NCI-H82 (cell line): ENCODE data around the gene NADK2.

ENCODE experiments used
- DNase-seq: peaks from one replicate; lab custom pipeline; 2025; lab: John Stamatoyannopoulos, UW

NADK2 gene

DNA sequence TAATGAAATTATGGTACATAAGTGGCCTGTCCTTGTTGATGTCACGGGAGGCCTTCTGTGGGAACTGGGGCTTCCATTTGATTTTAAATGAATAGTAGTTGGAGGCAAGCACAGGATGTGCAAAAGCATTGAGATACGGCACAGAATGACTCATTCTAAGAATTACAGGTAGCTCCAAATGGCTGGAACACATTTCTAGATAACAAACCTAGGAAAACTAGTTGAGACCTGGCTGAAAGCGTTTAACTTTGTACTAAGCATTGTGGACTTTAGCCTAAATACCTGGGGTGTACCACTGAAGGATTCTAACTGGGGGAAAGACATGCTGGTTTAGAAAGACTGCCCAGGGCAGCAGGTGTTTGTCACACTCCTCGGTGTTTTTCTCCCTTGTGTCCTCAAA lies 80.4 kb downstream of the NADK2 start:
- no peak for DNase-seq

DNA sequence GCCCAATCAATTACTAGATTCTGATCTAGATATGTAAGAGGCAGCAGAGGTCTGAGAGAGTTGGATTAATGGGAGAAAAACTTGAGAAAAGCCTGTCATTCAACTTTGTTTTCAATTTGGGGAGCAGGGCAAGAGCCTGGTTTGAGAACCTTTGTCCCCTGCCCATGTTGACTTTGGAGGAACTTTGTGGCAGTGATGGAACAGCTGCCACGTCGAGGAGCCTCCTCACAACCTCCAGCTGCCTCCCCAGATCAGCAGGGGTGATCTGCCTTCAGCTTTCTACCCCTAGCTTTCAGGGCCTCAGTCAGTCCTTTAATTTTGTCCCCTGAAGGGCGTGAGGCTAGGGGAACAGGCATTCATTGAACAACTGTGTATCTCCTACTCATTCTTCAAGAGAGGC lies 81.1 kb downstream of the NADK2 start:
- no peak for DNase-seq

DNA sequence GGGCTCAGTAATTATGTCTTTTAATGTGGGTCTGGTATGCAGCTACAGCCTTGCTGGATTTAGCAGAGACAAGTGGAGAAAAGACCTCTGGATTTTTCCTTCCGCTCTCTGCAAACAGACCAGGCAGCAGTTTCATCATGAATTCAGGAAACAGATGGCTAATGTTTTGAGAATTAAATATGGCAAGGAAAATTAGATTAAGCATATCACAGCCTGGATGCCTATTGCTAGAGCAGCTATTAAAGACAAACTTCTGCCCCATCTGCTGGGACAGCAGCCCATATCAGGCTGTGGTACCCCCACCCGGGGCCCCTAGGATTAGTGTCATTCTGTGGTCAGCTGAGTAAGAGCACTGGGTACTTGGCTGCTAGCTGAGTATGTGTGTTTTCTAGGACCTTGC lies 83.6 kb downstream of the NADK2 start:
- DNase-seq, result peak; percentile 93

DNA sequence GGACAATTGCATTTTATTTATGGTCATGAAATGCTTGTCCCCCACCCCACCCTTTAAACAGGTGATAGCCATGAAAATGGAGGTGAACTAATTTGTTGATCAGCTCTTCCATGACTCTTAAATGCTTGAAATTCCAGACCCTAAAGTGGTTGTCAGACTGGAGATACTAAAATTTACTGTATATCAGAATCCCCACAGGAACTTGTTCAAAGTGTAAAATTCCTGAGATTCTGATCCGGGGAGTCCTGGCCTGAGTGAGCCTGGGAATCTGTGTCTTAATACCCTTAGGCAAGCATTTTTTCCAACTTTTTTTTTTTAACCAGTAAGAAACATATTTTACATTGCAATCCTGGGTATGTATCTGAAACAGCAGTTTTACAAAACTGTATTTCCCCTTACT lies 85.1 kb downstream of the NADK2 start:
- DNase-seq, result no peak

DNA sequence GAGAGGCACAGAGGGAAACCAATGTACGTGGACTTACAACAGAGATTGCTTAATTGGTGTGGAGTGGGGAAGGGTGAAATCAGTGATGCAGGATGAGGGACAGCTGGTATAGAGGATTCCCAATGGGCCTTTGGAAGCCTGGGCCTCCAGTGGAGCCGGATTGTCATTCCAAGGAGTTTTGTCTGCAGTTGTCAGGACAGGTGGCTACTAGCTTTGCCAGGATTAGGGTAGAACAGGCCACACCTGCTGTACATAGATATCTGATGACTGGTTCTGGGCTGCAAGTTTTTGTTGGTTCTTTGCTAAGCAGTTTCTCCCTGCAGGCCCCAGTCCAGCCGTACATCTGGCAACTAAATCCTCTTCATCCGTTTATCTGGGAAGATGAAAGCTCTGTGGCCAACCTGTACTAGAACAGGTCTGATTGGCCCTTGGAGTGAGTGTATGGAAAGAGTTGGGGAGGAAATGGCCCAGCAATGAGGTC lies 85.6 kb downstream of the NADK2 start:
- peak; percentile 98 for DNase-seq

DNA sequence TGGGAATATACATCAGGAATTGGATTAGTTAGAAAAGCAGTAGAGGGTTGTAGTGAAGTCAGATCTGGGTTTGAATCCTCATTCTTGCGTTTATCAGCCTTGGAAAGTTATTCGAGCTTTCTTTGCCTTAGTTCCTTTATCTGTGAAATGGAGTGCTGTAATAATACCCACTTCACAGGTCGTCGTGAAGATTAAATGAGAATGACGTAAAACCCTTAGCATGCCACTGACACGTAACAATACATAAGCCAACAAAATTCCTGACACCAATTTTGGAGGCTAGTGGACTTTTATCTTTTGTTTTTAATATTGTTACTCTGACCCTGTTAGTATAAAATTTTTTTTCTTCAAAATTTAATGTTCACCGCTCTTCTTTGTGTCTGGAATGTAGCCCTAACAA lies 86.4 kb downstream of the NADK2 start:
- no peak for DNase-seq

DNA sequence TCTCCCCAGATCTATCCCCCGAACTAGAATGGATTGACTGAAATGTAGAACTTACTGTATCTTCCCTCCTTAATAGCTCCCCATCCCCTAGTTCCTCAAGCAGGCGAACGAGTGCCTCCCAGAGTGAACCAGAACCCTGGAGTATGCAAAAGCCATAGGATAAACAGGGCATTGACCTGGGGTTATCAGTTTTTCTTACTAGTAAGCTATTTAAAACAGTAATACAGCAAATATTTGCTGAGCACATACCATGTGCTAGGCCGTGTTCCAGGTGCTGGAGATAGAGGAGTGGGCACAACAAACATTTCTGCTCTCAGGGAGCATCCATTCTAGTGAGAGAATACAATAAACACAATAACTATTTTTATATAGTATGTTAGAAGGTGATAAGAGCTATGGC lies 88.0 kb downstream of the NADK2 start:
- no peak for DNase-seq

DNA sequence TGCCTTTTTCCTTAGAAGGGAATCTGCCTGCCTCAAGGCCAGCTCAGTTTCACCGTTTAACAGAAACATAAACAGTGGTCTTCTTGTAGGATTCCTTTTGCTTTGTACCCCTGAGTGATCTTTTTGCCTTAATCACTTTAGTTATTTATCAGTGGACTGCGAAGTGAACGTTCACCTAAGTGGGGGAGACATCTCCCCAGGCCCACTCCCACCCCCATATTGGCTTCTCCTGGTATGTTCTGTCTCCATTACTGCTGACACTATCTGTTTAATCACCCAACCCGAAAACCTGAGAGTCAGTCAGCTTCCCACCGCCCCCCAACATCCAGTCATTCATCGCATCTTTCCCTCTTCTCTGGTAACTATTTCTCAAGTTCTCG lies 88.4 kb downstream of the NADK2 start:
- no peak for DNase-seq

DNA sequence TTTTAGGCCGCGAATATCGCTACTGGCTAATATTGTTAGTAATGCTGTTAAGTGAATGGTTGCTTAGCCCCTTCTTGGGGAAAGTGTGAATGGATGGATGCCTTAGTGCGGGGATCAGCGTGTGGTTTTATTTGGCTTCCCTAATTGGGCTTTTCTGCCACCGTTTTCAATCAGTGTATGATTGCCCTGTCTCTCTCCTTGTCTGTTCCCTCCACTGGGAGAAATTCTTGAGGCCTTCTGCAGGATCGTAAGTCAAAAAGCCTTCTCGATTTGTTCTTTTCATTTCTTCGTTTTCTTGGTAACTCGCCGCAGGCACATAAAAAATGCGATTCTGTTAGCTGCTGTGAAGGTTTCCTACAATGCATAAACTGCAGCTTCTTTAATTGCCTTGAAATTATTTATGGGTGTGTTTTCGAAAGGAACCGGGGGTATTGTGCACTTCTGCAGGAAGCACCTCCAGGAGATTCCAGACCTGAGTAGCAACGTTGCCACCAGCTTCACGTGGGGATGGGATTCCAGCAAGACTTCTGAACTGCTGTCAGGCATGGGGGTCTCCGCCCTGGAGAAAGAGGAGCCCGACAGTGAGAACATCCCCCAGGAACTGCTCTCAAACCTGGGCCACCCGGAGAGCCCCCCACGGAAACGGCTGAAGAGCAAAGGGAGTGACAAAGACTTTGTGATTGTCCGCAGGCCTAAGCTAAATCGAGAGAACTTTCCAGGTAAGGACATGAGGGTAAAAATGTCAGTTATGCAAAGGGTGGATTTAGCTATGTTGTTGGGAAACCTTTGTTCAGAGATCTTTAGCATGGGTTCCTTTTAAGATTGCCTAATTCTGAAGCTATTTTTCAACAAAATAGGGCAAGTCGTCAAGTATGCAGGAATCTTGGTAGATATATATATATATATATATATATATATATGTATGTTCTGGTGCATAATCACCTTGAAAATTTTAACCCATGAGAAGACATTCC lies 89.1 kb downstream of the NADK2 start:
- peak; percentile 22 for DNase-seq

DNA sequence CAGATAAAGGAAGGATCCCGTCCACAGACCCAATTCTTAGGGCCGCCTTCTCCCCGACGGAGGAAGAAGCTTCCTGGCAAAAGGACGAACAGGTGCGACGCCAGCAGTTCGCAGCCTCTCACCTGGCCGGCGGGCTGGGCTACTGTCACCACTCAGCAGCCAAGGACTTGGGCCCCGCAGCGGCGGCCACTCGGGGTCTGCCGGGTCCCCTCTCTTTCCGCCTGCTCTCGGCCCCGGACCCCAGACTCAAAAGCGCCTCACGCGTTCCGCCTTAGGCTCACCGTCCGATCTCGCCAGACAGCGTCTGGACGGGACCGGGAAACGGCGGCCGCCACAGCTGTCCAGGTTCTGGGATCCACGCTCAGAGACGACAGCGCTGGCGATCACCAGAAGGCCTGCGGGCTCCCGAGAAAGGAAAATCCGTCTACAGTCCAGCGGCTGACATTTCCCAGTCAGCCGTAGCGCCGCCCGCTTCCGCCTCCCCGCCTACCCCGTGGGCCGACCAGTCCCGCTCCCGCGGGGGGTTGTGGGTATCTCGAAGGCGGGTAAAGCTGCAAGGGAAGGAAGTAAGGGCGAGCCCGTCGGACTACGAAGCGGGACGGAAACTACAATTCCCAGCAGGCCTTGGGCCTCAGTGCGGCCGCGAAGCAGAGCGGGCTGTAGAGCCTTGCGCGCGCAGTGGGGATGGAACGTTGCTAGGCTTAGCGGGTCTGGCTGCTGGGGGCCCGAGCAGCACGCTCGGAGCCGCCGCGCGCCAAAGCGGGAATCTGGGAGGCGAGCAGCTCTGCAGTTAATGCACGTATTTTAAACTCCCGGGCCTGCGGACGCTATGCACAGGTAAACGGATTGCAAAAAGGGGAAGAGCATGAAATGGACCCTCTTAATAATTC lies 90.0 kb downstream of the NADK2 start, which contains the start of the genes LMBRD2 and SKP2:
Gene LMBRD2 (minus strand): TSS at position 454 of the 890 bp plus-strand sequence. CDS start 8,538 bp downstream, outside the sequence.
Gene SKP2 (plus strand): TSS at position 678 of the 890 bp plus-strand sequence. CDS start 152 bp downstream, at position 830.
- peak; percentile 99 for DNase-seq

DNA sequence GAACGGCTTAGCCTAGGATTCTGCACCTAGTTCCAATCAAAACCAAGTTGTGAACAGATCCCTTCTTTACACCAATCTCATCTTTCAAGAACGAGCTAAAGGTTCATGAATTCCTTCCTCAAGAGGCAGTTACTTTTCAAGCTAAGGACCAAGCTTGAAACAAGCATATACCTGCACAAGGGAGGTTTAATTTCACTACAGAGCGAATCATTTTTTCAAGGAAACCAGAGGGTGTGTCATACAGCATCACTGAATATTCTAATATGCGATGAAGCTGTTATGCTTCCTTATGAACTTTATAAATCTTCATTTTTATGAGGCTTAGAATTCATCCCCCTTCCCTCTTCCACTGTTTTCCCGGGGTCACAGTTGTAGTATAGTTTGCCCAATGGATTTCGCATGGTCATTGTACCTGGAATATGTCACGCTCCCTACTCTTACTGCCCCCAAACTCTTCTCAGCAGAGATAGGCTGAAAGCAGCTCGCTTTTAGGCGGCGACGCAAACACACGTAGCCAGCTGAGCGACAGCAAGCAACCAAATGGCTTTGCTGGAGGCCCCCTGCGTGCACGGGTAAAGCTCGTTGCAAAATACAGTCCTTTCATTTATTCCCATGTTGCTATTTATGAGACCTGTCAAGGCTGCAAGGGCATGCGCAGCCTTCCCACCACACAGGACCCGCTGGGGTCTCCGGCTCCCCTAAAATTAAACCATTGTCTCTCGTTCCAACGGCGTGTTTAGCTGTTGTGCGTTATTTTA lies 90.9 kb downstream of the NADK2 start:
- peak; percentile 46 for DNase-seq

DNA sequence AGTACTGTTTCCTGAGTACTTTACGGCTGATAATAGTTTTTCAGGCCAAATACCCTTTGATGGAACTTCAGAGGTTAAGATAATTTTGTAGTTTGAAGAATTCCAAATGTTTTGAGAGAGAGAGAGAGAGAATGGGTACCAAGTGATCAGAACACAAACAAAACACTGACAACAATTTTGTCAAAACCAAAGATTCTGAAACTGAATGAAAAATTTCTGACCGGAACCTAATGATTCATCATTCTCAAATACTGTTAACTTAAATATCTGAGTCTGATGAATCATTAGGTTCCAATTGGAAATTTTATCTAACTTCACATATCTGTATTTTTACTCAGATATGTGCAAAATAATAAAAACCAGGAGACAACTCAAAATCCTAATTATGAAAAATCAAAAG lies 94.0 kb downstream of the NADK2 start:
- no peak for DNase-seq

DNA sequence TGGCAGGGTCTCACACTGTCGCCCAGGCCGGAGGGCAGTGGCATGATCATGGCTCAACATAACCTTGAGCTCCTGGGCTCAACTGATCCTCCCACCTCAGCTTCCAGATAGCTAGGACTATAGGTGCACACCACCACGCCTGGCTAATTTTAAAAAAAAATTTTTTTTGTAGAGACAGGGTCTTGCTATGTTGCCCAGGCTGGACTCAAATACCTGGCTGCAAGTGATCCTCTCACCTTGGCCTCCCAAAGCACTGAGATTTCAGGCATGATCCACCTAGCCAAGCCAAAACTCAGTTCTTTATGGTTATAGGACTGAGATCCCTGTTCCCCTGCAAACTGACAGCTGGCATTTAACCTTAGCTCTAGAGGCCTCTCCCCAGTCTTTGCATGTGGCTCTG lies 95.3 kb downstream of the NADK2 start:
- no peak for DNase-seq

DNA sequence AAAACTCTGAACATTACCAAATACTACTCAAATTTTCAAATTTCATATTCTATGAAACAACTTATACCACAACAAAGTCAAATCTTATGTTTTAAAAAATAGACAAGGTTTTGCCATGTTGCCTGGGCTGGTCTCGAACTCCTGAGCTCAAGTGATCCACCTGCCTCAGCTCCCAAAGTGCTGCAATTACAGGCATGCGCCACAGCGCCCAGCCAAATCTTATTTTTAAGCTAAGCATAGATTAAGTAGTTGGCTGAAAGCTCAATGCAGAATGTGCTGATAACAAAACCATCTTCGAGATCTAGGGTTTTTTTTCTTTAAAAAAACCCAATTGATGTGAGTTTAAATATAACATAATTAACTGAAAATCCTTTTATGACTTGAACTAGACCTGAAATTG lies 96.4 kb downstream of the NADK2 start:
- peak; percentile 7 for DNase-seq
